ENCODE results near the gene ANLN. TPM values are rescaled to one million over a fixed set of nuclear protein-coding genes. Genes with fewer than 3 reads are reported as not detected.

ANLN gene
- polyA plus RNA-seq, 3 donors: 0.12 to 1.1 (median 0.25) TPM

GRCh38 chr7:36403452-36403851, 13.8 kb downstream of the ANLN start:
- H3K27ac ChIP-seq (ENCODE audit: low read depth in 1 of 2, low read length in 2 of 2): peak overlapping the region in 1 of 2 donors; percentile 35
- H3K36me3 ChIP-seq (replicated peaks in 1 of 2; ENCODE audit: control insufficient read depth in 1 of 2, insufficient read depth in 2 of 2, low read length in 2 of 2): peaks cover 27 to 66% of the 10 kb centered on the region in 2 donors
- WGBS (ENCODE audit: insufficient coverage): 92% methylated on average over 2 of the region's 7 CpGs
- Mint-ChIP-seq H3K27ac (peak overlapping the region in 2 of 7 donors; percentile 20 to 63), H3K9me3 (no peaks in the 10 kb centered on the region), H3K4me3 (no peak overlapping the region), H3K27me3 (ENCODE audit: low read depth in 3 of 3) (peaks cover 0 to 2% (median 0%) of the 10 kb centered on the region in 3 donors), H3K4me1 (peaks cover 11% of the 10 kb centered on the region), H3K36me3 (peaks cover 32 to 62% of the 10 kb centered on the region in 2 donors)
- no peaks in the 10 kb centered on the region for H4K20me1 ChIP-seq (ENCODE audit: insufficient read depth, low read length)
- no peak for DNase-seq
- H3K9ac ChIP-seq (ENCODE audit: insufficient read depth, low read length, poor library complexity, severe bottlenecking): no peak overlapping the region
- no peaks in the 10 kb centered on the region for H3K9me3 ChIP-seq (replicated peaks in 1 of 2; ENCODE audit: control insufficient read depth in 1 of 2, insufficient read depth in 1 of 2, low read length in 2 of 2)
- no peaks in the 10 kb centered on the region for H3K27me3 ChIP-seq (ENCODE audit: control insufficient read depth in 2 of 2, insufficient read depth in 2 of 2, low read length in 2 of 2)
- TF ChIP-seq, protein P1, sequence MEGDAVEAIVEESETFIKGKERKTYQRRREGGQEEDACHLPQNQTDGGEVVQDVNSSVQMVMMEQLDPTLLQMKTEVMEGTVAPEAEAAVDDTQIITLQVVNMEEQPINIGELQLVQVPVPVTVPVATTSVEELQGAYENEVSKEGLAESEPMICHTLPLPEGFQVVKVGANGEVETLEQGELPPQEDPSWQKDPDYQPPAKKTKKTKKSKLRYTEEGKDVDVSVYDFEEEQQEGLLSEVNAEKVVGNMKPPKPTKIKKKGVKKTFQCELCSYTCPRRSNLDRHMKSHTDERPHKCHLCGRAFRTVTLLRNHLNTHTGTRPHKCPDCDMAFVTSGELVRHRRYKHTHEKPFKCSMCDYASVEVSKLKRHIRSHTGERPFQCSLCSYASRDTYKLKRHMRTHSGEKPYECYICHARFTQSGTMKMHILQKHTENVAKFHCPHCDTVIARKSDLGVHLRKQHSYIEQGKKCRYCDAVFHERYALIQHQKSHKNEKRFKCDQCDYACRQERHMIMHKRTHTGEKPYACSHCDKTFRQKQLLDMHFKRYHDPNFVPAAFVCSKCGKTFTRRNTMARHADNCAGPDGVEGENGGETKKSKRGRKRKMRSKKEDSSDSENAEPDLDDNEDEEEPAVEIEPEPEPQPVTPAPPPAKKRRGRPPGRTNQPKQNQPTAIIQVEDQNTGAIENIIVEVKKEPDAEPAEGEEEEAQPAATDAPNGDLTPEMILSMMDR (IDR thresholded peaks at IDR 0.05): no peak
- intact Hi-C loops (cut with micrococcal nuclease): no loop called here
- H3K79me2 ChIP-seq (ENCODE audit: insufficient read depth, low read length): peaks cover 91% of the 10 kb centered on the region
- H2AFZ ChIP-seq (ENCODE audit: insufficient read depth, low read depth, low read length, poor library complexity, severe bottlenecking): no peak overlapping the region
- H3K4me3 ChIP-seq (replicated peaks in 1 of 3; ENCODE audit: low read depth in 2 of 3, low read length in 3 of 3): no peak overlapping the region
- no peaks in the 10 kb centered on the region for H3K4me1 ChIP-seq (ENCODE audit: control insufficient read depth in 1 of 2, insufficient read depth in 2 of 2, low read length in 2 of 2)
- H3K4me2 ChIP-seq (replicated peaks; ENCODE audit: extremely low read depth, low read length, poor library complexity, severe bottlenecking): no peak overlapping the region

- TF ChIP-seq, protein P1 (IDR thresholded peaks at IDR 0.05): no peak
- no peaks in the 10 kb centered on the region for H3K4me1 ChIP-seq (ENCODE audit: control insufficient read depth in 1 of 2, insufficient read depth in 2 of 2, low read length in 2 of 2)
- no peak overlapping the region for H2AFZ ChIP-seq (ENCODE audit: insufficient read depth, low read depth, low read length, poor library complexity, severe bottlenecking)
- H3K4me2 ChIP-seq (replicated peaks; ENCODE audit: extremely low read depth, low read length, poor library complexity, severe bottlenecking): no peak overlapping the region
- no peak overlapping the region for H3K9ac ChIP-seq (ENCODE audit: insufficient read depth, low read length, poor library complexity, severe bottlenecking)
- peaks cover 0 to 2% (median 0%) of the 10 kb centered on the region in 3 donors for H3K27me3 Mint-ChIP-seq (ENCODE audit: low read depth in 3 of 3)
- WGBS (ENCODE audit: insufficient coverage): 100% methylated on average over 4 of the region's 7 CpGs
- intact Hi-C loops (cut with micrococcal nuclease): no loop called here
- H3K36me3 ChIP-seq (replicated peaks in 1 of 2; ENCODE audit: control insufficient read depth in 1 of 2, insufficient read depth in 2 of 2, low read length in 2 of 2): peaks cover 28 to 72% of the 10 kb centered on the region in 2 donors
- no peaks in the 10 kb centered on the region for H3K9me3 Mint-ChIP-seq
- H3K27ac Mint-ChIP-seq: peak overlapping the region in 1 of 7 donors; percentile 4
- no peaks in the 10 kb centered on the region for H3K27me3 ChIP-seq (ENCODE audit: control insufficient read depth in 2 of 2, insufficient read depth in 2 of 2, low read length in 2 of 2)
- DNase-seq: no peak
- H3K79me2 ChIP-seq (ENCODE audit: insufficient read depth, low read length): peaks cover 91% of the 10 kb centered on the region
- H3K4me1 Mint-ChIP-seq: peaks cover 5% of the 10 kb centered on the region
- no peak overlapping the region for H3K4me3 Mint-ChIP-seq
- no peaks in the 10 kb centered on the region for H4K20me1 ChIP-seq (ENCODE audit: insufficient read depth, low read length)
- no peak overlapping the region for H3K4me3 ChIP-seq (replicated peaks in 1 of 3; ENCODE audit: low read depth in 2 of 3, low read length in 3 of 3)
- H3K27ac ChIP-seq (ENCODE audit: low read depth in 1 of 2, low read length in 2 of 2): peak overlapping the region in 1 of 2 donors; percentile 52
- peaks cover 30 to 62% of the 10 kb centered on the region in 2 donors for H3K36me3 Mint-ChIP-seq
- no peaks in the 10 kb centered on the region for H3K9me3 ChIP-seq (replicated peaks in 1 of 2; ENCODE audit: control insufficient read depth in 1 of 2, insufficient read depth in 1 of 2, low read length in 2 of 2)
Measured at GRCh38 chr7:36404639-36405408, 15.2 kb downstream of the ANLN start.

Measured in CD14-positive monocyte (primary cell).